HepG2 (cell line): Measurements from ENCODE around the gene COQ3. TPM values are rescaled to one million over a fixed set of nuclear protein-coding genes. Genes with fewer than 3 reads are reported as not detected.
A peak's percentile ranks its signal among the peaks of the same experiment; 100 is the strongest.

Experiments
- ATF6 ChIP-seq: sonication (generic); formaldehyde crosslinking; conservative IDR thresholded peaks from 2 replicates; pipeline ENCODE4 v1.4.0; 2020; ENCODE audit warnings: missing genetic modification reagents
- BHLHE40 ChIP-seq: IDR thresholded peaks from 2 replicates; pipeline ENCODE4 v1.6.1; 2011; ENCODE audit warnings: low read length, improper control_type of control experiment
- DNMT3B ChIP-seq: conservative IDR thresholded peaks from 2 replicates; pipeline ENCODE4 v1.6.1; 2016; ENCODE audit warnings: missing biosample characterization, control low read depth
- ERF ChIP-seq: IDR thresholded peaks from 2 replicates; pipeline ENCODE4 v1.6.1; 2018; ENCODE audit warnings: missing biosample characterization, missing genetic modification reagents
- FIP1L1 ChIP-seq: fragments of 200-400 bp; formaldehyde crosslinking; IDR thresholded peaks from 2 replicates; pipeline ENCODE4 v1.6.1; 2018; ENCODE audit warnings: low read depth, mild to moderate bottlenecking, low read length, moderate library complexity, borderline replicate concordance; ENCODE audit not compliant: insufficient read depth
- FOXA1 ChIP-seq, 2 experiments: fragments of 450-650 bp in 1 of 2; sonication (generic) in 1 of 2; formaldehyde crosslinking in 1 of 2; IDR thresholded peaks; 2 replicates each; pipeline versions ENCODE4 v1.4.0 to v1.6.1; 2016 to 2020; ENCODE audit warnings: missing genetic modification reagents in 1 of 2
- FOXA3 ChIP-seq: IDR thresholded peaks from 2 replicates; pipeline ENCODE4 v1.6.1; 2016; ENCODE audit warnings: missing genetic modification reagents, missing compliant biosample characterization
- FOXO1 ChIP-seq: sonication (generic); formaldehyde crosslinking; IDR thresholded peaks from 2 replicates; pipeline ENCODE4 v1.4.0; 2020; ENCODE audit warnings: missing genetic modification reagents
- HOXD1 ChIP-seq: sonication (generic); formaldehyde crosslinking; IDR thresholded peaks from 2 replicates; pipeline ENCODE4 v1.5.0; 2020; ENCODE audit warnings: missing genetic modification reagents
- JARID2 ChIP-seq: sonication (generic); formaldehyde crosslinking; IDR thresholded peaks from 2 replicates; pipeline ENCODE4 v1.8.1; 2023; ENCODE audit warnings: missing genetic modification reagents, inconsistent platforms; ENCODE audit not compliant: insufficient replicate concordance
- KLF12 ChIP-seq: sonication (generic); formaldehyde crosslinking; IDR thresholded peaks from 2 replicates; pipeline ENCODE4 v1.4.0; 2020; ENCODE audit warnings: missing genetic modification reagents, borderline replicate concordance
- MED8 ChIP-seq: sonication (generic); formaldehyde crosslinking; IDR thresholded peaks from 2 replicates; pipeline ENCODE4 v1.8.1; 2023; ENCODE audit warnings: mild to moderate bottlenecking, missing genetic modification reagents; ENCODE audit not compliant: insufficient replicate concordance
- ONECUT2 ChIP-seq: sonication (generic); formaldehyde crosslinking; IDR thresholded peaks from 2 replicates; pipeline ENCODE4 v1.4.0; 2020; ENCODE audit warnings: missing genetic modification reagents
- RXRA ChIP-seq: sonication (generic); formaldehyde crosslinking; IDR thresholded peaks from 2 replicates; pipeline ENCODE4 v1.5.1; 2020; ENCODE audit warnings: missing genetic modification reagents
- SIN3A ChIP-seq: IDR thresholded peaks from 2 replicates; pipeline ENCODE4 v1.6.1; 2011; ENCODE audit warnings: low read depth, mild to moderate bottlenecking, control low read depth, low read length, borderline replicate concordance
- SP4 ChIP-seq: sonication (generic); formaldehyde crosslinking; IDR thresholded peaks from 2 replicates; pipeline ENCODE4 v1.8.1; 2023; ENCODE audit warnings: mild to moderate bottlenecking, missing genetic modification reagents
- STAG1 ChIP-seq: sonication (generic); formaldehyde crosslinking; IDR thresholded peaks from 2 replicates; pipeline ENCODE4 v1.4.0; 2020; ENCODE audit warnings: missing genetic modification reagents
- STAT5B ChIP-seq: sonication (generic); formaldehyde crosslinking; IDR thresholded peaks from 2 replicates; pipeline ENCODE4 v1.4.0; 2020; ENCODE audit warnings: missing genetic modification reagents
- TMF1 ChIP-seq: sonication (generic); formaldehyde crosslinking; IDR thresholded peaks from 2 replicates; pipeline ENCODE4 v1.8.1; 2022; ENCODE audit warnings: low read depth, missing genetic modification reagents
- ZNF205 ChIP-seq: IDR thresholded peaks from 2 replicates; pipeline ENCODE4 v1.6.1; 2018; ENCODE audit warnings: missing biosample characterization, missing genetic modification reagents
- ZNF331 ChIP-seq: sonication (generic); formaldehyde crosslinking; IDR thresholded peaks from 2 replicates; pipeline ENCODE4 v1.4.0; 2020; ENCODE audit warnings: missing genetic modification reagents
- ZNF441 ChIP-seq: sonication (generic); formaldehyde crosslinking; IDR thresholded peaks from 2 replicates; pipeline ENCODE4 v1.7.0; 2021; ENCODE audit warnings: missing genetic modification reagents, borderline replicate concordance
- polyA plus RNA-seq, 8 experiments: library from polyadenylated mRNA; depleted of rRNA in 3 of 8; stranded (reverse) in 7 of 8; unstranded in 1 of 8; fragments of >200 nt; fragmentation: Illumina TruSeq in 4 of 8; extraction: Trizol in 4 of 8; gene quantifications; 2 replicates each; pipeline versions ENCODE4 v1.2.1 to v1.2.3, GENCODE V29; 2011 to 2016; ENCODE audit warnings: low read depth in 4 of 8, missing spikeins in 1 of 8, mixed read lengths in 1 of 8; ENCODE audit not compliant: insufficient read depth in 1 of 8
- total RNA-seq, 5 experiments: library from RNA; depleted of rRNA; stranded (reverse); fragments of >200 nt; fragmentation: Illumina TruSeq; extraction: Trizol; gene quantifications; 2 replicates each; pipeline ENCODE4 v1.2.3, GENCODE V29; 2016; ENCODE audit warnings: low read depth in 1 of 5
- TF ChIP-seq, protein P1 (sequence below): sonication (generic); formaldehyde crosslinking; IDR thresholded peaks from 2 replicates; pipeline ENCODE4 v1.4.0; 2020; ENCODE audit warnings: missing genetic modification reagents
- TF ChIP-seq, protein P2 (sequence below), 2 experiments: fragments of 450-650 bp in 1 of 2; sonication (generic) in 1 of 2; formaldehyde crosslinking; IDR thresholded peaks; 2 replicates each; pipeline versions ENCODE4 v1.5.0 to v1.8.0; 2020 to 2022; ENCODE audit warnings: mild to moderate bottlenecking in 1 of 2, missing genetic modification reagents in 1 of 2
- TF ChIP-seq, protein P3 (sequence below): sonication (generic); formaldehyde crosslinking; IDR thresholded peaks from 2 replicates; pipeline ENCODE4 v1.9.0; 2021; ENCODE audit warnings: missing genetic modification reagents, mild to moderate bottlenecking, borderline replicate concordance

COQ3 gene
- total and polyA plus RNA-seq, 2 of the 13 experiments (the other 11 are each of a cell fraction or from before 2014, with no cell fraction given): 5.3 to 20.5 TPM

DNA sequence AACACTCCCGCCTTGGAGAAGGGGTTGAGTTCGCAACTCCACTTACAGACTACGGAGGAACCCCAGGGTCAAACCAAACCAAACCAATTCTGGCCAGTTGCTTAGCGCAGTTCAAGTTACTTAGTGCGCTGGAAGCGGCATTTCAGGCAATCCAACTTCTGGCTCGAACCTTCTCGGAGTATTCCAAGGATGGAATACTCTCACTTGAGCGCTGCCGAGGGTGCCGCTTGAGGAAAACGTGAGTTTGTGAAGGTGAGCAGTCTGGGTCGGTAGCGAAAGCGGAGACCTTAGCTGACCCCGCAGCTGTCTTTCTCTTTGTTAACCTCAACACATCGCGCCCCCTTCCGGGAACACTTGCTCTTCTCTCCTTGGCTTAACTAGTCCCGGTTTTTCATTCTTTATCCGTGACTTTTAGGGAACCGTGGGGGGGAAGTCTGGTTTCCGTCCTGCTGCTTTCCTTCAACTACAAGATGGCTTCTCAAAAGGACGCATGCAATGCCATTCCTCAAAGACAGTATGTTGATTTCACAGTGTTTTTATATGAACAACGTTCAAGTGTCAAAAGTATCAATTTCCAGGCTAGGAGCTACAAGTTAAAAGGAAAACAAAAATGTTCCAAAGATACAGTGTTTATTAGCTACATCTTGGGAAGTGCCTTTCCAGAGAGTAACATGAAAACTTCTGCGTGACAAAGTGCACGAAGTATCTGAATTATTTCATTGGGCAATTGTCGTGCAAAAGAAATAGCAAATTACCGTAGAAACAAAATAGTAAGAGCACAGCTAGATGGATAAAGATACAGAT is 31.9 kb upstream of the COQ3 start (continued):
- TF ChIP-seq SIN3A: no peak
- TF ChIP-seq FIP1L1: no peak
- TF ChIP-seq FOXA1 (IDR thresholded peaks at IDR 0.05): no peak
- TF ChIP-seq FOXA1 (CRISPR knock-in tag; IDR thresholded peaks at IDR 0.05): no peak
- no peak for TF ChIP-seq BHLHE40
- TF ChIP-seq ZNF331 (CRISPR knock-in tag): no peak; the same call in 1 of the 2 replicates
- no peak for TF ChIP-seq STAT5B (CRISPR knock-in tag)
- no peak for TF ChIP-seq TMF1
- TF ChIP-seq, protein P1, sequence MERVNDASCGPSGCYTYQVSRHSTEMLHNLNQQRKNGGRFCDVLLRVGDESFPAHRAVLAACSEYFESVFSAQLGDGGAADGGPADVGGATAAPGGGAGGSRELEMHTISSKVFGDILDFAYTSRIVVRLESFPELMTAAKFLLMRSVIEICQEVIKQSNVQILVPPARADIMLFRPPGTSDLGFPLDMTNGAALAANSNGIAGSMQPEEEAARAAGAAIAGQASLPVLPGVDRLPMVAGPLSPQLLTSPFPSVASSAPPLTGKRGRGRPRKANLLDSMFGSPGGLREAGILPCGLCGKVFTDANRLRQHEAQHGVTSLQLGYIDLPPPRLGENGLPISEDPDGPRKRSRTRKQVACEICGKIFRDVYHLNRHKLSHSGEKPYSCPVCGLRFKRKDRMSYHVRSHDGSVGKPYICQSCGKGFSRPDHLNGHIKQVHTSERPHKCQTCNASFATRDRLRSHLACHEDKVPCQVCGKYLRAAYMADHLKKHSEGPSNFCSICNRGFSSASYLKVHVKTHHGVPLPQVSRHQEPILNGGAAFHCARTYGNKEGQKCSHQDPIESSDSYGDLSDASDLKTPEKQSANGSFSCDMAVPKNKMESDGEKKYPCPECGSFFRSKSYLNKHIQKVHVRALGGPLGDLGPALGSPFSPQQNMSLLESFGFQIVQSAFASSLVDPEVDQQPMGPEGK (CRISPR knock-in tag): no peak
- TF ChIP-seq ZNF441 (CRISPR knock-in tag): no peak
- TF ChIP-seq FOXO1 (CRISPR knock-in tag): no peak
- peak; percentile 41 for TF ChIP-seq STAG1
- no peak for TF ChIP-seq ATF6 (CRISPR knock-in tag)
- no peak for TF ChIP-seq ONECUT2
- TF ChIP-seq, protein P2, sequence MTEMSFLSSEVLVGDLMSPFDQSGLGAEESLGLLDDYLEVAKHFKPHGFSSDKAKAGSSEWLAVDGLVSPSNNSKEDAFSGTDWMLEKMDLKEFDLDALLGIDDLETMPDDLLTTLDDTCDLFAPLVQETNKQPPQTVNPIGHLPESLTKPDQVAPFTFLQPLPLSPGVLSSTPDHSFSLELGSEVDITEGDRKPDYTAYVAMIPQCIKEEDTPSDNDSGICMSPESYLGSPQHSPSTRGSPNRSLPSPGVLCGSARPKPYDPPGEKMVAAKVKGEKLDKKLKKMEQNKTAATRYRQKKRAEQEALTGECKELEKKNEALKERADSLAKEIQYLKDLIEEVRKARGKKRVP (CRISPR knock-in tag; IDR thresholded peaks at IDR 0.05): no peak
- TF ChIP-seq JARID2 (CRISPR knock-in tag): peak; percentile 33
- TF ChIP-seq HOXD1 (CRISPR knock-in tag): 0 out of 2 replicates have a peak, but pooled peaks have one; percentile 1
- no peak for TF ChIP-seq DNMT3B (CRISPR knock-in tag)
- TF ChIP-seq SP4 (CRISPR knock-in tag): no peak
- TF ChIP-seq RXRA (CRISPR knock-in tag): peak; percentile 98
- no peak for TF ChIP-seq FOXA3 (CRISPR knock-in tag)
- TF ChIP-seq, protein P3, sequence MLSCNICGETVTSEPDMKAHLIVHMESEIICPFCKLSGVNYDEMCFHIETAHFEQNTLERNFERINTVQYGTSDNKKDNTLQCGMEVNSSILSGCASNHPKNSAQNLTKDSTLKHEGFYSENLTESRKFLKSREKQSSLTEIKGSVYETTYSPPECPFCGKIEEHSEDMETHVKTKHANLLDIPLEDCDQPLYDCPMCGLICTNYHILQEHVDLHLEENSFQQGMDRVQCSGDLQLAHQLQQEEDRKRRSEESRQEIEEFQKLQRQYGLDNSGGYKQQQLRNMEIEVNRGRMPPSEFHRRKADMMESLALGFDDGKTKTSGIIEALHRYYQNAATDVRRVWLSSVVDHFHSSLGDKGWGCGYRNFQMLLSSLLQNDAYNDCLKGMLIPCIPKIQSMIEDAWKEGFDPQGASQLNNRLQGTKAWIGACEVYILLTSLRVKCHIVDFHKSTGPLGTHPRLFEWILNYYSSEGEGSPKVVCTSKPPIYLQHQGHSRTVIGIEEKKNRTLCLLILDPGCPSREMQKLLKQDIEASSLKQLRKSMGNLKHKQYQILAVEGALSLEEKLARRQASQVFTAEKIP (CRISPR knock-in tag): no peak
- TF ChIP-seq KLF12 (CRISPR knock-in tag): 0 out of 2 replicates have a peak, but pooled peaks have one; percentile 21
- TF ChIP-seq ERF (CRISPR knock-in tag): 0 out of 2 replicates have a peak, but pooled peaks have one; percentile 2
- no peak for TF ChIP-seq ZNF205 (CRISPR knock-in tag)
- TF ChIP-seq MED8 (CRISPR knock-in tag): no peak
